ENCODE measurements around the gene FAM131B. TPM values are rescaled to one million over a fixed set of nuclear protein-coding genes. Genes with fewer than 3 reads are reported as not detected.

Gene FAM131B
- polyA plus RNA-seq, 1 donor (not counting 4 experiments of a cell fraction or from before 2014, with no cell fraction given): 0.21 TPM

DNA sequence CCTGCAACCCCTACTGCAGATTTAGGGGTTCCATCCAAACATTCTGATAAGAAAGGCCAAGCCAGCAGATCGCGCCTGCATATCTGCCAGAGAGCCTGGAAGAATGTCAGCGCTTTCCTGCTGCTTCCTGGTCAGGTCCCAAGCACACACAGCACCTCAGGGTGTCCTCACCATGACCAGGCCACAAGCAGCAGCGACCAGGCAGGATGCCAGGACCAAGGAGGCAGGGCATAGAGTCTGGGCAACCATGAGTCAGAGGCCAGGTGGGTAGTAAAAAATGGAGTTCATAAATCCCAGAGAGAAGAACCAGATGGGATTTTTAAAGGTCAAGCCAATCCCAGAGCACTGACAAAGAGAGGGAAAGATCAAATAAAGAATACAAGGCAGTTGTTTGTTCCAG lies 5.5 kb upstream of the FAM131B start:
- H2AFZ ChIP-seq (ENCODE audit: control insufficient read depth, low read length): no peak overlapping the region
- H4K20me1 ChIP-seq (ENCODE audit: control insufficient read depth, extremely low read depth, insufficient read depth, low read length): no peaks in the 10 kb centered on the region
- H3K9ac ChIP-seq (ENCODE audit: control insufficient read depth, extremely low read depth, insufficient read depth, low read length): no peak overlapping the region
- no peak overlapping the region for H3K4me3 ChIP-seq (ENCODE audit: control insufficient read depth in 2 of 3, extremely low read depth in 1 of 3, insufficient read depth in 2 of 3, low read depth in 1 of 3, low read length in 3 of 3)
- dilution Hi-C loops (cut with MboI; ENCODE audit: extremely low pct_ligation_motif_present, low sequenced_read_pairs): no loop called here
- peaks cover 22% of the 10 kb centered on the region for H3K27me3 ChIP-seq (ENCODE audit: control insufficient read depth, extremely low read depth, insufficient read depth, low read length)
- DNase-seq (ENCODE audit: low read depth, low spot score) (peak; percentile 55), FAIRE-seq (no peak)
- no peaks in the 10 kb centered on the region for H3K9me3 ChIP-seq (ENCODE audit: control insufficient read depth, low read depth, low read length)
- H3K79me2 ChIP-seq (ENCODE audit: control insufficient read depth, insufficient read depth, low read length): no peaks in the 10 kb centered on the region
- H3K4me2 ChIP-seq (ENCODE audit: control insufficient read depth, extremely low read depth, insufficient read depth, low read depth, low read length): no peak overlapping the region
- H3K4me1 ChIP-seq (ENCODE audit: control insufficient read depth, extremely low read depth, insufficient read depth, low read length): peaks cover 17% of the 10 kb centered on the region
- no peaks in the 10 kb centered on the region for H3K9me1 ChIP-seq (ENCODE audit: control insufficient read depth, extremely low read depth, insufficient read depth, low read length)
- H3K27ac ChIP-seq (ENCODE audit: control insufficient read depth, insufficient read depth, low read length): no peak overlapping the region
- TF ChIP-seq, protein P1, sequence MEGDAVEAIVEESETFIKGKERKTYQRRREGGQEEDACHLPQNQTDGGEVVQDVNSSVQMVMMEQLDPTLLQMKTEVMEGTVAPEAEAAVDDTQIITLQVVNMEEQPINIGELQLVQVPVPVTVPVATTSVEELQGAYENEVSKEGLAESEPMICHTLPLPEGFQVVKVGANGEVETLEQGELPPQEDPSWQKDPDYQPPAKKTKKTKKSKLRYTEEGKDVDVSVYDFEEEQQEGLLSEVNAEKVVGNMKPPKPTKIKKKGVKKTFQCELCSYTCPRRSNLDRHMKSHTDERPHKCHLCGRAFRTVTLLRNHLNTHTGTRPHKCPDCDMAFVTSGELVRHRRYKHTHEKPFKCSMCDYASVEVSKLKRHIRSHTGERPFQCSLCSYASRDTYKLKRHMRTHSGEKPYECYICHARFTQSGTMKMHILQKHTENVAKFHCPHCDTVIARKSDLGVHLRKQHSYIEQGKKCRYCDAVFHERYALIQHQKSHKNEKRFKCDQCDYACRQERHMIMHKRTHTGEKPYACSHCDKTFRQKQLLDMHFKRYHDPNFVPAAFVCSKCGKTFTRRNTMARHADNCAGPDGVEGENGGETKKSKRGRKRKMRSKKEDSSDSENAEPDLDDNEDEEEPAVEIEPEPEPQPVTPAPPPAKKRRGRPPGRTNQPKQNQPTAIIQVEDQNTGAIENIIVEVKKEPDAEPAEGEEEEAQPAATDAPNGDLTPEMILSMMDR (optimal IDR thresholded peaks at IDR 0.05 in 1 of 3, IDR thresholded peaks at IDR 0.05 in 1 of 3, conservative IDR thresholded peaks at IDR 0.05 in 1 of 3; ENCODE audit: extremely low read depth in 1 of 3, insufficient read depth in 2 of 3, low read length in 3 of 3): no peak
- no peak for TF ChIP-seq EZH2 (IDR thresholded peaks at IDR 0.05; ENCODE audit: low read length)
- H3K36me3 ChIP-seq (ENCODE audit: control insufficient read depth in 2 of 2, extremely low read depth in 1 of 2, insufficient read depth in 2 of 2, low read length in 2 of 2): no peaks in the 10 kb centered on the region

DNA sequence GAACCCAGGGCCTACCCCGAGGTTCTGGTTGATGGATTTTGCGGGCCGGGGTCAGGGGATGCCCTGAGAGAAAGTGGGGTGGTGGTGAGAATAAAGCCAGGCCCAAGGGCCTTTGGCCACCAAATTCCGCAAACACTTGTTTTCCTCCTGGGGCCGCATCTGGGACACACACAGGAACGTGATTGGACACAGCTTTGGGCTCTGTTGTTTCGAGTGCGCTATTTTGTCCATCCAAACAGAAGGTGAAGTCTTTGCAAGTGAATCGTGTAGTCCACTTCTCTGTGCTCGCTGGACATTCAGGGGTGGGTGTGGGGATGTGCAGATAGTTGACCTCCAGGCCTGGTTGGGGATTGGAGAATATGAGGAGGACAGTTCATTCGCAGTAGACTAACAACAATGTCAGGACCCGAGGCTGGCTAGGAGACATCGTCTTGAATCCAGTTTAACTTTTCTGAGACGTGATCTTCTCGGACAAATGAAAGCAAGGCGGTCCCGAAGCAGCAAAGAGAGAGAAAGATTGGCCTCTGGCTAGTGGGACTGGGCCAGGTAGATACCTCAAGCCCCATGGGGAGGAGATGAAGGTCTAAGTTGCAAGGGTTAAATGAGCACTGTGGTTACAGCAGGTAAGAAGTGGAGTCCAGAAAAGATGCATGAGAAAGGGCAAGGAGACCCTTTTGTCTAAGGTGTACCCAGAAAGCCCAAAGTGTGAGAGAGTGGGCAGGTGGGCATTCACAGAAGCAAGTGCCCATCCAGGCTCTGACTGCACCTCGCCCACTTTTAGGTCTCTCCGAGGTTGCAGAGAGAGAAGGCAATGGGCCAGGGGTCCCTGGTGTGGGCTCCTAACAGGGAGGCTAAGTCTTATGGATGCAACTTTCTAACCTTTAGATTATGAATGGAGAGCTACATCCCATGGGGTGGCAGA lies 764 bp upstream of the FAM131B start:
- H3K4me2 ChIP-seq (ENCODE audit: control insufficient read depth, extremely low read depth, insufficient read depth, low read depth, low read length): no peak overlapping the region
- H3K4me1 ChIP-seq (ENCODE audit: control insufficient read depth, extremely low read depth, insufficient read depth, low read length): peaks cover 6% of the 10 kb centered on the region
- H3K9ac ChIP-seq (ENCODE audit: control insufficient read depth, extremely low read depth, insufficient read depth, low read length): no peak overlapping the region
- peaks cover 57% of the 10 kb centered on the region for H3K27me3 ChIP-seq (ENCODE audit: control insufficient read depth, extremely low read depth, insufficient read depth, low read length)
- no peaks in the 10 kb centered on the region for H3K9me1 ChIP-seq (ENCODE audit: control insufficient read depth, extremely low read depth, insufficient read depth, low read length)
- H3K27ac ChIP-seq (ENCODE audit: control insufficient read depth, insufficient read depth, low read length): no peak overlapping the region
- FAIRE-seq: no peak
- no peak overlapping the region for H2AFZ ChIP-seq (ENCODE audit: control insufficient read depth, low read length)
- dilution Hi-C loops (cut with MboI; ENCODE audit: extremely low pct_ligation_motif_present, low sequenced_read_pairs): no loop called here
- no peaks in the 10 kb centered on the region for H3K36me3 ChIP-seq (ENCODE audit: control insufficient read depth in 2 of 2, extremely low read depth in 1 of 2, insufficient read depth in 2 of 2, low read length in 2 of 2)
- H3K79me2 ChIP-seq (ENCODE audit: control insufficient read depth, insufficient read depth, low read length): no peaks in the 10 kb centered on the region
- DNase-seq (ENCODE audit: low read depth, low spot score): no peak
- no peaks in the 10 kb centered on the region for H4K20me1 ChIP-seq (ENCODE audit: control insufficient read depth, extremely low read depth, insufficient read depth, low read length)
- H3K9me3 ChIP-seq (ENCODE audit: control insufficient read depth, low read depth, low read length): no peaks in the 10 kb centered on the region
- no peak overlapping the region for H3K4me3 ChIP-seq (ENCODE audit: control insufficient read depth in 2 of 3, extremely low read depth in 1 of 3, insufficient read depth in 2 of 3, low read depth in 1 of 3, low read length in 3 of 3)
- TF ChIP-seq, protein P1 (optimal IDR thresholded peaks at IDR 0.05 in 1 of 3, IDR thresholded peaks at IDR 0.05 in 1 of 3, conservative IDR thresholded peaks at IDR 0.05 in 1 of 3; ENCODE audit: extremely low read depth in 1 of 3, insufficient read depth in 2 of 3, low read length in 3 of 3): no peak
- peak; percentile 92 for TF ChIP-seq EZH2 (IDR thresholded peaks at IDR 0.05; ENCODE audit: low read length)
